ENCODE measurements around the gene P4HB.

GRCh38 chr17:81867991-81868673 lies 7.8 kb upstream of the P4HB start:
- TF ChIP-seq POLR2AphosphoS5 (IDR thresholded peaks at IDR 0.05) (no peak), EP300 (IDR thresholded peaks at IDR 0.05) (no peak), CTCF (IDR thresholded peaks at IDR 0.05) (no peak)

All from upper lobe of left lung (tissue), 4 donors.